Measurements from ENCODE around the gene PAQR5. TPM values are rescaled to one million over a fixed set of nuclear protein-coding genes. Genes with fewer than 3 reads are reported as not detected.
"Not testable (repeated sequence)": the region's sequence is repeated elsewhere in the genome, so short reads cannot be mapped to it uniquely, and the experiment has no call there.

Gene PAQR5
- total RNA-seq, 1 donor from 2014 or later = 1.2 TPM

DNA sequence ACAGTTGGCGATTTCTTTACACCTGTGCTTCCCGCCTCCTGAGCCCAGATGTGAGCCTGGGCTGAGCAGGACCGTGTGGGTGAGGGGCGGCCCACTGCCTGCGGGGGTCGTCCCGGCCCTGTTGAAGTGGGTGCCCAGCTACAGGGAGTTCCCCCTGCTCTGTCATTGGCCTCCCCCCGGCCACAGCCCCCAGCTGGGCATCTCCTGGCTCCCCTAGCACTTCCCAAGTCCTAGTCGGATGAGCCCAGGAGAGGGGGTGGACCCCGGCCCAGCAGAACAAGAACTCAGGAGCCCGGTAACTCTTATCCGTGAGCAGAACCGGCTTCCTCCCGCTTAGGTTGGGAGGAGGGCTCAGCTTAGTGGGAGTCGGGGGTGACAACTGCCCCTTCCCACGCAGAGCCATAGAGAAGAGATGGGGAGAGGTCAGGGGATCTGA, 757 bp downstream of the PAQR5 start:
- no peaks in the 10 kb centered on the region for H3K79me2 ChIP-seq (ENCODE audit: insufficient read depth, low read length)
- no peak overlapping the region for H3K27ac ChIP-seq (ENCODE audit: low read depth, low read length)
- H3K9ac ChIP-seq (ENCODE audit: low read length) = peak overlapping the region; percentile 35
- Mint-ChIP-seq H3K36me3 (ENCODE audit: low read depth, unreplicated experiment) (no peaks in the 10 kb centered on the region), H3K4me1 (ENCODE audit: low read depth, unreplicated experiment) (peaks cover 12% of the 10 kb centered on the region), H3K9me3 (ENCODE audit: unreplicated experiment) (peaks cover 4% of the 10 kb centered on the region), H3K27me3 (ENCODE audit: low read depth, unreplicated experiment) (peaks cover 53% of the 10 kb centered on the region), H3K4me3 (ENCODE audit: unreplicated experiment) (no peak overlapping the region), H3K27ac (ENCODE audit: unreplicated experiment) (no peak overlapping the region)
- DNase-seq (ENCODE audit: low read depth) = no peak
- peak overlapping the region; percentile 23 for H3K4me3 ChIP-seq (ENCODE audit: insufficient read depth, low read depth, low read length)
- no peak overlapping the region for H2AFZ ChIP-seq (ENCODE audit: low read depth, low read length)
- no peak for FAIRE-seq
- H3K27me3 ChIP-seq (ENCODE audit: insufficient read depth, low read length) = peaks cover 20% of the 10 kb centered on the region
- peaks cover 16% of the 10 kb centered on the region for H3K4me1 ChIP-seq (ENCODE audit: insufficient read depth, low read length)
- no peaks in the 10 kb centered on the region for H3K36me3 ChIP-seq (ENCODE audit: insufficient read depth, low read length)
- no peaks in the 10 kb centered on the region for H4K20me1 ChIP-seq (ENCODE audit: insufficient read depth, low read length)
- no peaks in the 10 kb centered on the region for H3K9me3 ChIP-seq (ENCODE audit: insufficient read depth, low read depth, low read length)
- TF ChIP-seq EZH2 (IDR thresholded peaks at IDR 0.05; ENCODE audit: insufficient read depth, low read length) = peak; percentile 38
- TF ChIP-seq, protein P1, sequence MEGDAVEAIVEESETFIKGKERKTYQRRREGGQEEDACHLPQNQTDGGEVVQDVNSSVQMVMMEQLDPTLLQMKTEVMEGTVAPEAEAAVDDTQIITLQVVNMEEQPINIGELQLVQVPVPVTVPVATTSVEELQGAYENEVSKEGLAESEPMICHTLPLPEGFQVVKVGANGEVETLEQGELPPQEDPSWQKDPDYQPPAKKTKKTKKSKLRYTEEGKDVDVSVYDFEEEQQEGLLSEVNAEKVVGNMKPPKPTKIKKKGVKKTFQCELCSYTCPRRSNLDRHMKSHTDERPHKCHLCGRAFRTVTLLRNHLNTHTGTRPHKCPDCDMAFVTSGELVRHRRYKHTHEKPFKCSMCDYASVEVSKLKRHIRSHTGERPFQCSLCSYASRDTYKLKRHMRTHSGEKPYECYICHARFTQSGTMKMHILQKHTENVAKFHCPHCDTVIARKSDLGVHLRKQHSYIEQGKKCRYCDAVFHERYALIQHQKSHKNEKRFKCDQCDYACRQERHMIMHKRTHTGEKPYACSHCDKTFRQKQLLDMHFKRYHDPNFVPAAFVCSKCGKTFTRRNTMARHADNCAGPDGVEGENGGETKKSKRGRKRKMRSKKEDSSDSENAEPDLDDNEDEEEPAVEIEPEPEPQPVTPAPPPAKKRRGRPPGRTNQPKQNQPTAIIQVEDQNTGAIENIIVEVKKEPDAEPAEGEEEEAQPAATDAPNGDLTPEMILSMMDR (IDR thresholded peaks at IDR 0.05; ENCODE audit: insufficient read depth, low read depth, low read length) = no peak
- H3K4me2 ChIP-seq (ENCODE audit: low read length) = peak overlapping the region; percentile 84

DNA sequence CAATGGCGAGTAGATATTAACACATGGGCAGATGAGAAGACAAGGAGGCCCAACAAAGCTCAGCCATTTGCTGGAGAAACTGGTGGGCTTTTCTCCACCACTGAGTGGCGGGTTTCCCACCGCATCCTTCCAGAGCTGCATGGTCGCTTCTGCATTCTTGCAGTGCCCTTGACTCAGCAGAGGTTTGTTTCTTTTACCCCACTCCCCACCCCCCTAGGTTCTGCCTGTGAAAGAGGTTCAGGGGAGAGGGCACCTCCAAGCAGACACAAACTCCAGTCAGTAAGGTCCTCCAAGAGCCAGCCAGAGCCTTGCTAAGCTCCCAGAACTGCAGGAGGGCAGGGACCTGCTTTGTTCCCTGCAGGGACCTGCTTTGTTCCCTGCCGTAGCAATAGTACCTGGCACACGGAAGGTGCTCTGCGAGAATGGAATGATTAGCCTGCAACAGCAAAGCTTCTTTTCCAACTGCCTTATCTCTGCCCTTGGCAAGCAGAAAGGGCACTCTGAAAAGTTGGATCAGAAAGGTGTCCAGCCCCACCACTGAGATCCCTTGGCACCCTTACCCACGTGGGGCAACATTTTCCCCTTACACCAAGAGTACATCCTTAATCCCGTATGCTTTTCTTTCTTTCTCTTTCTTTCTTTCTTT, 1.4 kb downstream of the PAQR5 start:
- Histone ChIP-seq H3K9ac (ENCODE audit: low read length) (no peak overlapping the region), H3K9me3 (ENCODE audit: insufficient read depth, low read depth, low read length) (no peaks in the 10 kb centered on the region), H2AFZ (ENCODE audit: low read depth, low read length) (no peak overlapping the region), H3K4me2 (ENCODE audit: low read length) (peak overlapping the region; percentile 84), H3K79me2 (ENCODE audit: insufficient read depth, low read length) (no peaks in the 10 kb centered on the region), H3K27me3 (ENCODE audit: insufficient read depth, low read length) (peaks cover 20% of the 10 kb centered on the region), H4K20me1 (ENCODE audit: insufficient read depth, low read length) (no peaks in the 10 kb centered on the region), H3K4me1 (ENCODE audit: insufficient read depth, low read length) (peaks cover 18% of the 10 kb centered on the region), H3K4me3 (ENCODE audit: insufficient read depth, low read depth, low read length) (no peak overlapping the region), H3K36me3 (ENCODE audit: insufficient read depth, low read length) (no peaks in the 10 kb centered on the region), H3K27ac (ENCODE audit: low read depth, low read length) (no peak overlapping the region)
- TF ChIP-seq, protein P1 (IDR thresholded peaks at IDR 0.05; ENCODE audit: insufficient read depth, low read depth, low read length) = no peak
- no peak for TF ChIP-seq EZH2 (IDR thresholded peaks at IDR 0.05; ENCODE audit: insufficient read depth, low read length)
- H3K9me3 Mint-ChIP-seq (ENCODE audit: unreplicated experiment) = no peaks in the 10 kb centered on the region
- peaks cover 18% of the 10 kb centered on the region for H3K4me1 Mint-ChIP-seq (ENCODE audit: low read depth, unreplicated experiment)
- H3K27ac Mint-ChIP-seq (ENCODE audit: unreplicated experiment) = no peak overlapping the region
- H3K36me3 Mint-ChIP-seq (ENCODE audit: low read depth, unreplicated experiment) = no peaks in the 10 kb centered on the region
- H3K4me3 Mint-ChIP-seq (ENCODE audit: unreplicated experiment) = peak overlapping the region; percentile 62
- DNase-seq (ENCODE audit: low read depth) (no peak), FAIRE-seq (no peak)
- H3K27me3 Mint-ChIP-seq (ENCODE audit: low read depth, unreplicated experiment) = peaks cover 47% of the 10 kb centered on the region

DNA sequence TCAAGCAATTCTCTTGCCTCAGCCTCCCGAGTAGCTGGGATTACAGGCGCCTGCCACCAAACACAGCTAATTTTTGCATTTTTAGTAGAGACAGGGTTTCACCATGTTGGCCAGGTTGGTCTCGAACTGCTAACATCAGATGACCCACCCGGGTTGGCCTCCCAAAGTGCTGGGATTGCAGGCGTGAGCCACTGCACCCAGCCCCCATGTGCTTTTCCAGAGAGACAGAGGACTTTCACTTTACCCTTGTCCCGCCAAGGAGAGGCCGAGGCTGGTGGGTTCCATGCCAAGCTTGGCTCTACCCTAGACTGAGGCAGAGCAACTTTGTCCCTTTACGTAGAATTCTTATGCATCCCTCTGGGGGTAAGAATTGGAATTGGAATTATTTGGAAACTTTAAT, 2.4 kb downstream of the PAQR5 start:
- not testable (repeated sequence) for FAIRE-seq; H2AFZ ChIP-seq (ENCODE audit: low read depth, low read length); H3K36me3 Mint-ChIP-seq (ENCODE audit: low read depth, unreplicated experiment); H3K4me3 Mint-ChIP-seq (ENCODE audit: unreplicated experiment); H3K4me3 ChIP-seq (ENCODE audit: insufficient read depth, low read depth, low read length); H3K36me3 ChIP-seq (ENCODE audit: insufficient read depth, low read length); H3K9me3 Mint-ChIP-seq (ENCODE audit: unreplicated experiment); H3K27ac ChIP-seq (ENCODE audit: low read depth, low read length); H3K27ac Mint-ChIP-seq (ENCODE audit: unreplicated experiment); DNase-seq (ENCODE audit: low read depth); H3K79me2 ChIP-seq (ENCODE audit: insufficient read depth, low read length); H3K9me3 ChIP-seq (ENCODE audit: insufficient read depth, low read depth, low read length); H3K9ac ChIP-seq (ENCODE audit: low read length); H4K20me1 ChIP-seq (ENCODE audit: insufficient read depth, low read length); H3K4me2 ChIP-seq (ENCODE audit: low read length)
- H3K27me3 ChIP-seq (ENCODE audit: insufficient read depth, low read length) = peaks cover 18% of the 10 kb centered on the region
- peaks cover 25% of the 10 kb centered on the region for H3K4me1 ChIP-seq (ENCODE audit: insufficient read depth, low read length)
- peaks cover 27% of the 10 kb centered on the region for H3K4me1 Mint-ChIP-seq (ENCODE audit: low read depth, unreplicated experiment)
- peaks cover 37% of the 10 kb centered on the region for H3K27me3 Mint-ChIP-seq (ENCODE audit: low read depth, unreplicated experiment)

DNA sequence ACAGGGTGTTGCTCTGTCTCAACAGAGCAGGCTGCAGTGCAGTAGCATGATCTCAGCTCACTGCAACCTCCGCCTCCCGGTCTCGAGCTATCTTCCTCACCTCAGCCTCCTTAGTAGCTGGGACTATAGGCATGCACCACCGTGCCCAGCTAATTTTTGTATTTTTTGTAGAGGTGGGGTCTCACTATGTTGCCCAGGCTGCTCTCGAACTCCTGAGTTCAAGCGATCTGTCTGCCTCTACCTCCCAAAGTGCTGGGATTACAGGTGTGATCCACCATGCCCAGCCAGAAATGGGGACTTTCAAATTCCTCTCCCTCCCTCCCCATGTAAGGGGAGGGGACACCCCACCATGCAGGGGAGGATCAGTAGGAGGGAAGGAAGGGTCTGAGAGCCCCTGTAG, 3.4 kb downstream of the PAQR5 start:
- not testable (repeated sequence) for H3K4me3 Mint-ChIP-seq (ENCODE audit: unreplicated experiment); H3K4me3 ChIP-seq (ENCODE audit: insufficient read depth, low read depth, low read length); H3K27ac Mint-ChIP-seq (ENCODE audit: unreplicated experiment); H3K36me3 Mint-ChIP-seq (ENCODE audit: low read depth, unreplicated experiment); H4K20me1 ChIP-seq (ENCODE audit: insufficient read depth, low read length); H3K27ac ChIP-seq (ENCODE audit: low read depth, low read length); H3K9ac ChIP-seq (ENCODE audit: low read length); DNase-seq (ENCODE audit: low read depth); H3K79me2 ChIP-seq (ENCODE audit: insufficient read depth, low read length); H2AFZ ChIP-seq (ENCODE audit: low read depth, low read length); FAIRE-seq; H3K9me3 ChIP-seq (ENCODE audit: insufficient read depth, low read depth, low read length); H3K4me2 ChIP-seq (ENCODE audit: low read length); H3K36me3 ChIP-seq (ENCODE audit: insufficient read depth, low read length); H3K9me3 Mint-ChIP-seq (ENCODE audit: unreplicated experiment)
- peaks cover 26% of the 10 kb centered on the region for H3K4me1 ChIP-seq (ENCODE audit: insufficient read depth, low read length)
- H3K27me3 ChIP-seq (ENCODE audit: insufficient read depth, low read length) = peaks cover 17% of the 10 kb centered on the region
- Mint-ChIP-seq H3K4me1 (ENCODE audit: low read depth, unreplicated experiment) (peaks cover 30% of the 10 kb centered on the region), H3K27me3 (ENCODE audit: low read depth, unreplicated experiment) (peaks cover 27% of the 10 kb centered on the region)

Measured in astrocyte (in vitro differentiated cells and primary cell).